GM19397 (cell line): Measurements from ENCODE around the gene THOC1.

Experiments
- ATAC-seq: cut with Tn5 transposase; IDR thresholded peaks from one replicate; pipeline ENCODE4 v1.9.1; 2021; ENCODE audit warnings: mild to moderate bottlenecking, moderate library complexity; ENCODE audit not compliant: unreplicated experiment

The THOC1 gene

GRCh38 chr18:286515-287310 is 18.9 kb upstream of the THOC1 start:
- ATAC-seq = no peak

- ATAC-seq = no peak
These were observed 18.0 kb upstream of the THOC1 start for GRCh38 chr18:285817-286216.

GRCh38 chr18:275486-275885 is 7.6 kb upstream of the THOC1 start:
- ATAC-seq = no peak

- ATAC-seq = no peak
These were observed 6.5 kb upstream of the THOC1 start for GRCh38 chr18:274313-274712.

GRCh38 chr18:273525-273924 is 5.7 kb upstream of the THOC1 start:
- ATAC-seq = no peak

- no peak for ATAC-seq
These were observed 4.8 kb upstream of the THOC1 start for GRCh38 chr18:272650-273049.

GRCh38 chr18:269480-270095 is 1.7 kb upstream of the THOC1 start:
- no peak for ATAC-seq

- no peak for ATAC-seq
These were observed 513 bp downstream of the THOC1 start for GRCh38 chr18:267380-267687.

GRCh38 chr18:261398-262073 is 6.3 kb downstream of the THOC1 start:
- ATAC-seq = no peak

GRCh38 chr18:260547-260946 is 7.3 kb downstream of the THOC1 start:
- ATAC-seq = no peak

GRCh38 chr18:255171-255570 is 12.7 kb downstream of the THOC1 start:
- no peak for ATAC-seq

- ATAC-seq = no peak
These were observed 14.7 kb downstream of the THOC1 start for GRCh38 chr18:253121-253520.

- ATAC-seq = no peak
These were observed 16.3 kb downstream of the THOC1 start for GRCh38 chr18:251572-251971.

- no peak for ATAC-seq
These were observed 17.2 kb downstream of the THOC1 start for GRCh38 chr18:250685-251084.

- ATAC-seq = no peak
These were observed 19.8 kb downstream of the THOC1 start for GRCh38 chr18:248053-248452.

GRCh38 chr18:245282-245847 is 22.5 kb downstream of the THOC1 start:
- no peak for ATAC-seq

GRCh38 chr18:240175-240574 is 27.7 kb downstream of the THOC1 start:
- ATAC-seq = no peak

- no peak for ATAC-seq
These were observed 36.3 kb downstream of the THOC1 start for GRCh38 chr18:231563-231962.

GRCh38 chr18:228586-228985 is 39.3 kb downstream of the THOC1 start:
- ATAC-seq = no peak

- no peak for ATAC-seq
These were observed 39.9 kb downstream of the THOC1 start for GRCh38 chr18:227902-228301.

GRCh38 chr18:227374-227773 is 40.5 kb downstream of the THOC1 start:
- no peak for ATAC-seq

GRCh38 chr18:225745-226144 is 42.1 kb downstream of the THOC1 start:
- ATAC-seq = no peak
